ENCODE data around the gene COQ8A.

The COQ8A gene

GRCh38 chr1:227003165-227003564 lies 63.1 kb downstream of the COQ8A start:
- TF ChIP-seq EGR1 (IDR thresholded peaks at IDR 0.05) = no peak
- TF ChIP-seq ZBTB7A (IDR thresholded peaks at IDR 0.05; ENCODE audit: low read depth) = no peak
- no peak for TF ChIP-seq EP300 (IDR thresholded peaks at IDR 0.05; ENCODE audit: borderline replicate concordance)
- TF ChIP-seq YY1 (IDR thresholded peaks at IDR 0.05; ENCODE audit: low read depth) = no peak
- no peak for TF ChIP-seq CREB1 (IDR thresholded peaks at IDR 0.05; ENCODE audit: low read depth)
- no peak for TF ChIP-seq USF1 (IDR thresholded peaks at IDR 0.05)
- no peak for TF ChIP-seq REST (IDR thresholded peaks at IDR 0.05; ENCODE audit: low read depth)
- no peak for TF ChIP-seq RAD21 (IDR thresholded peaks at IDR 0.05; ENCODE audit: low read depth)
- TF ChIP-seq MAX (IDR thresholded peaks at IDR 0.05) = no peak
- no peak for TF ChIP-seq TEAD4 (IDR thresholded peaks at IDR 0.05)
- TF ChIP-seq NFIC (IDR thresholded peaks at IDR 0.05) = no peak
- TF ChIP-seq TAF1 (IDR thresholded peaks at IDR 0.05; ENCODE audit: low read depth) = no peak
- TF ChIP-seq TCF12 (IDR thresholded peaks at IDR 0.05; ENCODE audit: low read depth) = no peak
- TF ChIP-seq CEBPB (IDR thresholded peaks at IDR 0.05) = no peak
- TF ChIP-seq FOXM1 (IDR thresholded peaks at IDR 0.05; ENCODE audit: borderline replicate concordance, low read depth) = no peak

GRCh38 chr1:227004796-227005195 lies 64.7 kb downstream of the COQ8A start:
- no peak for TF ChIP-seq NFIC (IDR thresholded peaks at IDR 0.05)
- no peak for TF ChIP-seq MAX (IDR thresholded peaks at IDR 0.05)
- no peak for TF ChIP-seq YY1 (IDR thresholded peaks at IDR 0.05; ENCODE audit: low read depth)
- no peak for TF ChIP-seq CEBPB (IDR thresholded peaks at IDR 0.05)
- TF ChIP-seq ZBTB7A (IDR thresholded peaks at IDR 0.05; ENCODE audit: low read depth) = no peak
- no peak for TF ChIP-seq TAF1 (IDR thresholded peaks at IDR 0.05; ENCODE audit: low read depth)
- no peak for TF ChIP-seq REST (IDR thresholded peaks at IDR 0.05; ENCODE audit: low read depth)

GRCh38 chr1:227006226-227006796 lies 66.2 kb downstream of the COQ8A start:
- no peak for TF ChIP-seq TEAD4 (IDR thresholded peaks at IDR 0.05)

GRCh38 chr1:227009937-227010336 lies 69.8 kb downstream of the COQ8A start:
- no peak for TF ChIP-seq TAF1 (IDR thresholded peaks at IDR 0.05; ENCODE audit: low read depth)
- no peak for TF ChIP-seq USF1 (IDR thresholded peaks at IDR 0.05)

GRCh38 chr1:227010645-227011044 lies 70.6 kb downstream of the COQ8A start:
- TF ChIP-seq FOXM1 (IDR thresholded peaks at IDR 0.05; ENCODE audit: borderline replicate concordance, low read depth) (no peak), REST (IDR thresholded peaks at IDR 0.05; ENCODE audit: low read depth) (no peak), NFIC (IDR thresholded peaks at IDR 0.05) (no peak), YY1 (IDR thresholded peaks at IDR 0.05; ENCODE audit: low read depth) (no peak), RAD21 (IDR thresholded peaks at IDR 0.05; ENCODE audit: low read depth) (no peak), TEAD4 (IDR thresholded peaks at IDR 0.05) (no peak), ZBTB7A (IDR thresholded peaks at IDR 0.05; ENCODE audit: low read depth) (no peak), TCF12 (IDR thresholded peaks at IDR 0.05; ENCODE audit: low read depth) (no peak)

All from Ishikawa (cell line).